VCaP (cell line): ENCODE measurements around the gene ASPG.

ENCODE experiments used
- H3K27ac ChIP-seq: fragments of 450-650 bp; 2 replicates; pipeline ENCODE4 v1.5.1; 2017
- TF ChIP-seq, protein P1 (sequence below): fragments of 450-650 bp; conservative IDR thresholded peaks from 2 replicates; pipeline ENCODE4 v1.5.1; 2017; ENCODE audit warnings: mild to moderate bottlenecking, moderate library complexity

ASPG gene

DNA sequence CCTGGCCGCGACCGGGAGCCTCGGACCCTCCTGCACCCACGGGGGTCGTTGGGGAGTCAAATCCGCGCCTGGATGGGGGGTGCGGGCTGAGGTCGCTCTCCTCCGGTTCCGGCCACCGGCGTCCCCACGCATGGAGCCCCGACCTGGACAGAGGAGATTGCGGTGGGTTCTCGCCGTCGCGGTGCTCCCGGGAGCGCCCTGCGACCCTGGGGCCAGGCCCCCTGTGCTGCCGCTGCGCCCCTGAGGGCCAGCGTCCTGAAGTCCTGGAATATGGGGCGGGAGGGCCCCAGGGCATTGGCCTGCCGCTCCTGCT lies 345 bp downstream of the ASPG start:
- TF ChIP-seq, protein P1, sequence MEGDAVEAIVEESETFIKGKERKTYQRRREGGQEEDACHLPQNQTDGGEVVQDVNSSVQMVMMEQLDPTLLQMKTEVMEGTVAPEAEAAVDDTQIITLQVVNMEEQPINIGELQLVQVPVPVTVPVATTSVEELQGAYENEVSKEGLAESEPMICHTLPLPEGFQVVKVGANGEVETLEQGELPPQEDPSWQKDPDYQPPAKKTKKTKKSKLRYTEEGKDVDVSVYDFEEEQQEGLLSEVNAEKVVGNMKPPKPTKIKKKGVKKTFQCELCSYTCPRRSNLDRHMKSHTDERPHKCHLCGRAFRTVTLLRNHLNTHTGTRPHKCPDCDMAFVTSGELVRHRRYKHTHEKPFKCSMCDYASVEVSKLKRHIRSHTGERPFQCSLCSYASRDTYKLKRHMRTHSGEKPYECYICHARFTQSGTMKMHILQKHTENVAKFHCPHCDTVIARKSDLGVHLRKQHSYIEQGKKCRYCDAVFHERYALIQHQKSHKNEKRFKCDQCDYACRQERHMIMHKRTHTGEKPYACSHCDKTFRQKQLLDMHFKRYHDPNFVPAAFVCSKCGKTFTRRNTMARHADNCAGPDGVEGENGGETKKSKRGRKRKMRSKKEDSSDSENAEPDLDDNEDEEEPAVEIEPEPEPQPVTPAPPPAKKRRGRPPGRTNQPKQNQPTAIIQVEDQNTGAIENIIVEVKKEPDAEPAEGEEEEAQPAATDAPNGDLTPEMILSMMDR: no peak
- H3K27ac ChIP-seq: no peak overlapping the region

DNA sequence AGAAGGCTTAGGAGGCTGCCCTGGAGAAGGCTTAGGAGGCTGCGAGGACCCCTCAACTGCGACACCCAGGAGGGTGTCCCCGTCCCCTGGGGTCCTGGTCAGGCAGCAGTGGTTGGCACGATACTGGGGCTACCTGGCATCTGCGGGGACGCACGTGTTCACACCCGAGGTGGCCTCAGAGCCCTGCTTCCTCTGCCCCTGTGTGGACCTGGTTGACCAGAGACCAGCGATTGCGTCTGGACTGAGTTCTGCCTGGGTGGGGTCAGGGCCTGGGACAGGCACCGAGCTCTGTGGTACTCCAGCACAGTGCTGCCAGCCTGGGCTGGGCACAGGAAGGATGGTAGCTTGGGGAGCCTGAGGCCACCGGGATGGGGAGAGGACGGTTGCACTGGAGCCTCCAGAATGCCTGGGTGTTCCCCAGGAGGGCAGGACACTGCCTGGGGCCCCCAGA lies 735 bp downstream of the ASPG start:
- H3K27ac ChIP-seq: no peak overlapping the region
- TF ChIP-seq, protein P1: no peak

DNA sequence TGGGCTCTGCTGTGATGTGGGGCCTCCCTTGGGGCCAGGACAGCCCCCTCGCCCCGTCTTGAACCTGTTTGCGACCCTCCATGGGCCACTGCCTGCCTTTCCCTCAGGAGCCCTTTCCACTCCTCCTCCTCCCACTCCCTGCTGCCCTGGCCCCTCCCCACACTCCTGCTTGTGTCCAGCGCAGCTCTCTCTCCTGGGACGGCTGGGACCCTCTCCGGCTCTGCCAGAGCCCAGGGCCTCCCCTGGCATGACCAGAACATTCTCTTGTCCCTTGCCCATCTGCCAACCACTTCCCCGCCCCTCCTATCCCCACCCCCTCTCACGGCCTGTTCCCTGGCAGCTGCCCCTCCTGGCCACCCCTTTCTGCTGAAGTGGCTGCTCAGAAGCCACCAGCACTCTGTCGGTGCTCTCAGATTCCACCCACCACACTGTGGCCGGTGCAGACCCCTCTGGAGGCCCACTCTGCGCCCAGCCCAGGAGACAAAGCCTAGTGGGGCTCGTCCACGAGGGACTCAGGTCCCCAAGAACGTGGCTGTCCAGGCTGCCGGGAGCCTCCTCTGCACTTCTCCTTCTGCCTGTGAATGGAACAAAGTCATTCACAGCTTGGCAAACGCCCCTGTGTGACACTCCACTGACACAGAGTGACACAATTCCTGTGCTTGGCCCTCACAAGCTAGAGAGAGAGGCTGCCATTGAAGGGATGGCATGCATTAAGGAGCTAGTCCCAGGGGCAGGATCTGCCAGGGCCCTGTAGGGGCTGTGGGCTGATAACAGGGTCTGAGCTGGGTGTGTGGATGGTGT lies 1.4 kb downstream of the ASPG start:
- no peak overlapping the region for H3K27ac ChIP-seq
- TF ChIP-seq, protein P1: no peak

DNA sequence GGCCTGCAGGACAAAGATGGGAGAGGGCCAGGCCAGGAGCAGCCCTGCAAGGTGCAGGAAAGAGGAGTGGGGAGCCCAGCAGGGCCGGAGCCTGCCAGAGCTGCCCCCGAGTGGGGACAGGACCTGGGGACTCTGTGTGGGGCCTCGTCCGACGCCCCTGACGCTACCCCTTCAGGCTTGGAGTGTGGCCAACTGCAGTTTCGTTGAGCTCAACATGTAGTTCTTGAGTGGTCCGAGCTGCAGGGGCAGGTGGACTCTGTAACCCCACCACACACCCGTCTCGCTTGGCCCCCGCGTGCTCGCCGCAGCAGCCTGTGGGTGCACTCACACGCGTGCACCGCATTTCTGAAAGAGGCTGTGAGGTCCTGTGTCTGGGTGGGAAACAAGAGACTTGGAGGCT lies 2.0 kb downstream of the ASPG start:
- no peak overlapping the region for H3K27ac ChIP-seq
- TF ChIP-seq, protein P1: no peak

DNA sequence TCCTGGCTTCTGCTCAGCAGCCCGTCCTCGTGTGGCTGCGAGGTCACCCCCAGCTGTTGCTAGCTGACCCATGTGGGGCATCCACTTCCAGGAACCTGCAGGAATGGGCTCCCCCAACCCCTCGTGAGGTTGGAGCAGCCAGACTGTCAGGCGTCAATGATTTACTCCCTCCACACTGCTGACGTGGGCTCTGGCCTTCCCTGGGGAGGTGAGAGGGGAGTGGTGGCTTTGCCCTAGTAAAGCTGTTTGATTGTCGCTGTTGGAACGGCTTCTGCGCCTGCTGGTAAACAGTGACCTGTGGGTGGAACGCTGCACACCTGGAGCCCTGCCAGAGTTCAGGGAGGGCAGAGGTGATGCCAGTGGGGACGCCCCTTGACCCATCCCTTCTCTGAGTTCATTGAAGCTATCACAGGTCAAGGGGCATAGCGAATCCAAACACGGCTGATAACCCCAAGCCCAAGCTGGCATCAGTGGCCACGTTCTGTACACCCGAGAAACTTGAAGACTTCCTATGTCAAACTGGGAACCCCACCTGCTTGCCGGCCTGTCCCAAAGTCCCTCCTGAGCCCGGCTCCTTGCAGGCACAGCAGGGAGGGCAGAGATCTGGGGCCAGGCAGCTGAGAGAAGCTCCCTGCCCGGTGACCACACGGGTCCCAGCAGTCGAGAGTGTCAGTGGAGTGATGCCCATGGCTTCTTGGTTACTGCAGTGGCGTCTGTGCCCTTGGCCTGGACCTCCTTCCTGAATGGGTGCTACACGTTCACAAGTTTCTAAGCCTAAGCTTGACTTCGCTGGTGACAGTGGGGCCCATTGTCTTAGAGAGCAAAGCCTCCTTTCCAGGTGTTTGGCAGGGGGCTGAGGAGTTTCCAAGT lies 2.7 kb downstream of the ASPG start:
- no peak overlapping the region for H3K27ac ChIP-seq
- TF ChIP-seq, protein P1: no peak

DNA sequence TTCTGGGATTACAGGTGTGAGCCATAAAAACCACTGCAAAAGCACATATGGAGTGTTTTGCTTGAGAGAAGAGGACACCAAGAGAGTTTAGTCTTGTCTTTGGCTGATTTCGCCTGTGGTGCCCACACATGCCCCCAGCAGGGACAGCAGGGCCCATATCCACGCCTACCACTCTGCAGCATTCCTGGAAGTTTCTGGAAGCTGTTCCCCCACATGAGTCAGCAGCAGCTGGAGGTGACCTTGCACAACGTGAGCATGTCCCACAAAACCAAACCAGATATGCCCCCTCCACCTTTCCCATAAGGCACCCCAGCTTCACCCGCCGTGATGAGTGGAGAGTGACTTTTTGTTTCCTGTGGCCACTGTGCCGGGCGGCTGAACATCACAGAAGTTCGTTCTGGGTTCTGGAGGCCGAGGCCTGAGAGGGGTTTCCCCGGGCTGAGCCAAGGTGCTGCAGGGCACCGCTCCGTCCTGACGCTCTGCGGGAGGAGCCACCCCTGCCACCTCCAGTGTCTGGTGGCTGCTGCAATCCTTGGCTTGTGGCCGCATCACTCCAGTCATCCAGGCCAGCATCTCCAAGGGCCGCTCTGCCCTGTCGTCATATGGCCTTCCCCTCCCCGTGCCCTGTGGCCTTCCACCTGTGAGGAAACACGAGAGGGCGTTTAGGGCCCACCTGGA lies 4.7 kb downstream of the ASPG start:
- H3K27ac ChIP-seq: no peak overlapping the region
- TF ChIP-seq, protein P1: no peak
